Fibroblast of lung (primary cell): ENCODE data around the gene POLQ. TPM values are rescaled to one million over a fixed set of nuclear protein-coding genes. Genes with fewer than 3 reads are reported as not detected.
"Not testable (repeated sequence)": the region's sequence is repeated elsewhere in the genome, so short reads cannot be mapped to it uniquely, and the experiment has no call there.

Source experiments
- DNase-seq, 2 donors: peaks; one replicate each; pipeline versions ENCODE4 v3.0.0 to v3.0.0-alpha.2; 2010; ENCODE audit warnings: low read depth in 2 of 2
- H2AFZ ChIP-seq: 2 replicates; pipeline ENCODE4 v1.5.1; 2012; ENCODE audit warnings: low read length, control low read depth, inconsistent platforms
- H3K27ac ChIP-seq: 2 replicates; pipeline ENCODE4 v1.5.1; 2011; ENCODE audit warnings: low read length, control low read depth; ENCODE audit not compliant: insufficient read depth
- H3K27me3 ChIP-seq: 2 replicates; pipeline ENCODE4 v1.5.1; 2011; ENCODE audit warnings: mild to moderate bottlenecking, low read length; ENCODE audit not compliant: control insufficient read depth, insufficient read depth
- H3K36me3 ChIP-seq: 2 replicates; pipeline ENCODE4 v1.5.1; 2011; ENCODE audit warnings: low read length; ENCODE audit not compliant: control insufficient read depth, insufficient read depth
- H3K4me1 ChIP-seq: 2 replicates; pipeline ENCODE4 v1.5.1; 2011; ENCODE audit warnings: low read length; ENCODE audit not compliant: control insufficient read depth, insufficient read depth; ENCODE audit errors: extremely low read depth
- H3K4me2 ChIP-seq: 2 replicates; pipeline ENCODE4 v1.5.1; 2011; ENCODE audit warnings: low read length, control low read depth; ENCODE audit not compliant: insufficient read depth; ENCODE audit errors: extremely low read depth
- H3K4me3 ChIP-seq, 4 experiments: fragments of 200-600 bp in 1 of 4; sonication (generic) in 1 of 4; replicated peaks in 1 of 4; 2 replicates each; pipeline ENCODE4 v1.5.1; 2011 to 2016; ENCODE audit warnings: low read length in 4 of 4, low read depth in 3 of 4, mild to moderate bottlenecking in 3 of 4, control low read depth in 2 of 4, inconsistent platforms in 1 of 4, mixed read lengths in 1 of 4; ENCODE audit not compliant: insufficient read depth in 1 of 4; ENCODE audit errors: control extremely low read depth in 1 of 4
- H3K79me2 ChIP-seq: 2 replicates; pipeline ENCODE4 v1.5.1; 2012; ENCODE audit warnings: mild to moderate bottlenecking, low read length, inconsistent platforms; ENCODE audit not compliant: control insufficient read depth, insufficient read depth
- H3K9ac ChIP-seq: 2 replicates; pipeline ENCODE4 v1.5.1; 2011; ENCODE audit warnings: mild to moderate bottlenecking, low read length, control low read depth; ENCODE audit not compliant: insufficient read depth
- H3K9me3 ChIP-seq: 2 replicates; pipeline ENCODE4 v1.5.1; 2012; ENCODE audit warnings: low read depth, low read length; ENCODE audit not compliant: control insufficient read depth, insufficient read depth
- H4K20me1 ChIP-seq: 2 replicates; pipeline ENCODE4 v1.5.1; 2011; ENCODE audit warnings: low read length; ENCODE audit not compliant: control insufficient read depth, insufficient read depth; ENCODE audit errors: extremely low read depth
- EZH2 ChIP-seq: IDR thresholded peaks from 2 replicates; pipeline ENCODE4 v1.5.1; 2012; ENCODE audit warnings: low read length, control low read depth, mild to moderate bottlenecking; ENCODE audit errors: missing control alignments
- polyA plus RNA-seq, 2 donors: library from polyadenylated mRNA; depleted of rRNA in 1 of 2; stranded (reverse) in 1 of 2; unstranded in 1 of 2; fragments of >200 nt; gene quantifications; 2 replicates each; pipeline ENCODE4 v1.2.1, GENCODE V29; 2011 to 2012; ENCODE audit warnings: missing spikeins in 1 of 2
- total RNA-seq: library from RNA; depleted of rRNA; stranded (reverse); fragments of >200 nt; gene quantifications from 2 replicates; pipeline ENCODE4 v1.2.1, GENCODE V29; 2014
- TF ChIP-seq, protein P1 (sequence below), 2 donors: IDR thresholded peaks in 1 of 2; conservative IDR thresholded peaks in 1 of 2; 1 replicate in 1 of 2; 2 replicates in 1 of 2; pipeline ENCODE4 v1.5.1; 2011 to 2012; ENCODE audit warnings: low read length in 2 of 2, control low read depth in 1 of 2, inconsistent platforms in 1 of 2, low read depth in 1 of 2, mild to moderate bottlenecking in 1 of 2

The POLQ gene
- total and polyA plus RNA-seq, 2 donors (not counting 1 experiment from before 2014, with no cell fraction given) = 1.1 to 4.1 TPM

DNA sequence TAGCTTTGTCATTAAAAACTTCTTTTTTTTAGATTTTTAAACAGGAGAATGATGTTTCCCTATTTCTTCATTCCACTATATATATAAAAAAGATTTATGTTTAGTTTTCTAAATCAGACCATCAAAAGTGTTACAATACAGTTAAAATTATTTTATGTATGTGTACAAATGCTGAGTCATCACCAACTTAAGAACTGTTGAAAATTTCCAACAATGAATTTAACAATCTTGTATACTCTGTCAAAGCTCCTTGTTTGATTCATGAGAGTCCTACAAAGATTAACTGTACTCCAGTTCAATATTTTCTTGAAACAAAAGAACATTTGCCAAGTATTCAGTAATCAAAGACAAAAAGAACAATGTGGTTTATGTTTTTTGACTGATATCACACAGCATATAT is 82.0 kb downstream of the POLQ start:
- no peaks in the 10 kb centered on the region for H3K4me1 ChIP-seq
- TF ChIP-seq, protein P1, sequence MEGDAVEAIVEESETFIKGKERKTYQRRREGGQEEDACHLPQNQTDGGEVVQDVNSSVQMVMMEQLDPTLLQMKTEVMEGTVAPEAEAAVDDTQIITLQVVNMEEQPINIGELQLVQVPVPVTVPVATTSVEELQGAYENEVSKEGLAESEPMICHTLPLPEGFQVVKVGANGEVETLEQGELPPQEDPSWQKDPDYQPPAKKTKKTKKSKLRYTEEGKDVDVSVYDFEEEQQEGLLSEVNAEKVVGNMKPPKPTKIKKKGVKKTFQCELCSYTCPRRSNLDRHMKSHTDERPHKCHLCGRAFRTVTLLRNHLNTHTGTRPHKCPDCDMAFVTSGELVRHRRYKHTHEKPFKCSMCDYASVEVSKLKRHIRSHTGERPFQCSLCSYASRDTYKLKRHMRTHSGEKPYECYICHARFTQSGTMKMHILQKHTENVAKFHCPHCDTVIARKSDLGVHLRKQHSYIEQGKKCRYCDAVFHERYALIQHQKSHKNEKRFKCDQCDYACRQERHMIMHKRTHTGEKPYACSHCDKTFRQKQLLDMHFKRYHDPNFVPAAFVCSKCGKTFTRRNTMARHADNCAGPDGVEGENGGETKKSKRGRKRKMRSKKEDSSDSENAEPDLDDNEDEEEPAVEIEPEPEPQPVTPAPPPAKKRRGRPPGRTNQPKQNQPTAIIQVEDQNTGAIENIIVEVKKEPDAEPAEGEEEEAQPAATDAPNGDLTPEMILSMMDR (conservative IDR thresholded peaks at IDR 0.05 in 1 of 2, IDR thresholded peaks at IDR 0.05 in 1 of 2; ENCODE audit: low read depth in 1 of 2, low read length in 2 of 2) = no peak
- no peak for TF ChIP-seq EZH2
- H3K4me2 ChIP-seq = no peak overlapping the region
- H3K79me2 ChIP-seq = no peaks in the 10 kb centered on the region
- no peaks in the 10 kb centered on the region for H4K20me1 ChIP-seq
- no peak for DNase-seq
- H3K4me3 ChIP-seq = no peak overlapping the region
- no peaks in the 10 kb centered on the region for H3K9me3 ChIP-seq
- no peaks in the 10 kb centered on the region for H3K27me3 ChIP-seq
- H3K36me3 ChIP-seq = no peaks in the 10 kb centered on the region
- no peak overlapping the region for H3K27ac ChIP-seq
- H3K9ac ChIP-seq = no peak overlapping the region
- no peak overlapping the region for H2AFZ ChIP-seq

DNA sequence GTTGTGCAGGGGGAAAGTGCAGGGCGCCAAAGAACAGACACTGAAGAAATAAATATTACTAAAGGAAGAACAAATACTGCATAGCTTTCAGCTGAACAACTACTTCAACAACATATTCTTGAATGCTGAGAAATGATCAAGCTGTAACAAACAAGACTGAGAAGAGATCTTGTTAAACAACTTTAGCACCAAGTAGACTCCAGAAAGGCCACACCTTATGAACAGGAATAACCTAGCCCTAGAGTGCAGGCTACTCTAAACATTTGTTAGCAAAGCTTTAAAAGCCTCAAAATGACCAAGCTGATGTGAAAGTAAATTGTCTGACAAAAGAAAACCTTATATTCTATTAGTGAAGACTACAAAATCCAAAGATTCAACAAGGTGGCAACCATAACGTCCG is 83.2 kb downstream of the POLQ start:
- H3K9me3 ChIP-seq = no peaks in the 10 kb centered on the region
- TF ChIP-seq EZH2 = no peak
- TF ChIP-seq, protein P1 (conservative IDR thresholded peaks at IDR 0.05 in 1 of 2, IDR thresholded peaks at IDR 0.05 in 1 of 2; ENCODE audit: low read depth in 1 of 2, low read length in 2 of 2) = no peak
- no peak overlapping the region for H3K4me2 ChIP-seq
- H3K4me1 ChIP-seq = no peaks in the 10 kb centered on the region
- H3K27me3 ChIP-seq = no peaks in the 10 kb centered on the region
- H3K9ac ChIP-seq = no peak overlapping the region
- no peak overlapping the region for H3K27ac ChIP-seq
- no peaks in the 10 kb centered on the region for H3K36me3 ChIP-seq
- no peak overlapping the region for H3K4me3 ChIP-seq
- no peaks in the 10 kb centered on the region for H3K79me2 ChIP-seq
- no peak overlapping the region for H2AFZ ChIP-seq
- no peak for DNase-seq
- H4K20me1 ChIP-seq = no peaks in the 10 kb centered on the region

DNA sequence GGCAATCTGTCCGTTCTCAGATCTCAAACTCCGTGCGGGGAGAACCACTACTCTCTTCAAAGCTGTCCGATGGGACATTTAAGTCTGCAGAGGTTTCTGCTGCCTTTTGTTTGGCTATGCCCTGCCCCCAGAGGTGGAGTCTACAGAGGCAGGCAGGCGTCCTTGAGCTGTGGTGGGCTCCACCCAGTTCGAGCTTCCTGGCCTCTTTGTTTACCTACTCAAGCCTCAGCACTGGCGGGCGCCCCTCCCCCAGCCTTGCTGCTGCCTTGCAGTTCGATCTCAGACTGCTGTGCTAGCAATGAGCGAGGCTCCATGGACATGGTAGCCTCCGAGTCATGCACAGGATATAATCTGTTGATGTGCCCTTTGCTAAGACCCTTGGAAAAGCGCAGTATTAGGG is 94.0 kb downstream of the POLQ start:
- not testable (repeated sequence) for H3K27me3 ChIP-seq, H3K4me2 ChIP-seq, H3K27ac ChIP-seq, H3K4me1 ChIP-seq, H3K9ac ChIP-seq, H3K4me3 ChIP-seq, H3K36me3 ChIP-seq, H2AFZ ChIP-seq, H4K20me1 ChIP-seq, H3K9me3 ChIP-seq, DNase-seq, H3K79me2 ChIP-seq
